ENCODE results near the gene DIPK1A.
A peak's percentile ranks its signal among the peaks of the same experiment; 100 is the strongest.

Gene DIPK1A

GRCh38 chr1:92837062-92837461 lies 124.2 kb downstream of the DIPK1A start:
- DNase-seq: no peak

GRCh38 chr1:92834617-92835016 lies 126.6 kb downstream of the DIPK1A start:
- no peak for DNase-seq

- DNase-seq: no peak
These were observed 127.4 kb downstream of the DIPK1A start for GRCh38 chr1:92833840-92834239.

GRCh38 chr1:92832537-92833114 lies 128.6 kb downstream of the DIPK1A start:
- no peak for DNase-seq

- peak; percentile 93 to 96 for DNase-seq
These were observed 129.3 kb downstream of the DIPK1A start, which contains the start of gene RPL5 for GRCh38 chr1:92831762-92832536. Gene RPL5, plus strand, starts transcription at chr1:92832040. Its CDS starts 75 bp downstream, at chr1:92832115.

GRCh38 chr1:92831368-92831761 lies 129.9 kb downstream of the DIPK1A start:
- no peak for DNase-seq

GRCh38 chr1:92826792-92827191 lies 134.5 kb downstream of the DIPK1A start:
- no peak for DNase-seq

- no peak for DNase-seq
These were observed 138.4 kb downstream of the DIPK1A start for GRCh38 chr1:92822879-92823278.

- DNase-seq: no peak
These were observed 140.7 kb downstream of the DIPK1A start for GRCh38 chr1:92820551-92820950.

GRCh38 chr1:92820024-92820423 lies 141.2 kb downstream of the DIPK1A start:
- DNase-seq: no peak

- peak in 1 of 2 experiments; percentile 6 for DNase-seq
These were observed 143.1 kb downstream of the DIPK1A start for GRCh38 chr1:92817986-92818764.

- DNase-seq: no peak
These were observed 144.0 kb downstream of the DIPK1A start for GRCh38 chr1:92817137-92817697.

- DNase-seq: no peak
These were observed 144.5 kb downstream of the DIPK1A start for GRCh38 chr1:92816732-92817131.

GRCh38 chr1:92808381-92808780 lies 152.9 kb downstream of the DIPK1A start:
- no peak for DNase-seq

- DNase-seq: no peak
These were observed 156.0 kb downstream of the DIPK1A start for GRCh38 chr1:92805216-92805615.

GRCh38 chr1:92804721-92805201 lies 156.5 kb downstream of the DIPK1A start:
- DNase-seq: no peak

- no peak for DNase-seq
These were observed 157.9 kb downstream of the DIPK1A start for GRCh38 chr1:92803140-92803887.

- DNase-seq: no peak
These were observed 163.3 kb downstream of the DIPK1A start for GRCh38 chr1:92797961-92798360.

GRCh38 chr1:92797297-92797696 lies 164.0 kb downstream of the DIPK1A start:
- DNase-seq: no peak

- no peak for DNase-seq
These were observed 166.1 kb downstream of the DIPK1A start for GRCh38 chr1:92795166-92795565.

GRCh38 chr1:92792340-92792782 lies 168.9 kb downstream of the DIPK1A start:
- no peak for DNase-seq
